K562 (cell line): Measurements from ENCODE around the gene UBFD1. TPM values are rescaled to one million over a fixed set of nuclear protein-coding genes. Genes with fewer than 3 reads are reported as not detected.

ENCODE experiments used
- ATF4 ChIP-seq: fragments of 450-650 bp; formaldehyde crosslinking; IDR thresholded peaks from 2 replicates; pipeline ENCODE4 v1.4.0; 2022; ENCODE audit warnings: mild to moderate bottlenecking, moderate library complexity
- BCOR ChIP-seq: fragments of 450-650 bp; IDR thresholded peaks from 2 replicates; pipeline ENCODE4 v1.6.1; 2016
- BHLHE40 ChIP-seq: IDR thresholded peaks from 2 replicates; pipeline ENCODE4 v1.6.1; 2011; ENCODE audit warnings: low read length, improper control_type of control experiment
- MXI1 ChIP-seq: IDR thresholded peaks from 2 replicates; pipeline ENCODE4 v1.6.1; 2011; ENCODE audit warnings: low read depth, mild to moderate bottlenecking, improper control_type of control experiment, low read length
- NELFE ChIP-seq: IDR thresholded peaks from 2 replicates; pipeline ENCODE4 v1.6.1; 2011; ENCODE audit warnings: mild to moderate bottlenecking; ENCODE audit not compliant: insufficient read depth, insufficient read length
- NFE2L1 ChIP-seq: fragments of 450-650 bp; IDR thresholded peaks from 2 replicates; pipeline ENCODE4 v1.6.1; 2016; ENCODE audit warnings: missing genetic modification characterization, low read depth, mild to moderate bottlenecking, missing compliant biosample characterization, moderate library complexity, borderline replicate concordance
- PATZ1 ChIP-seq: fragments of 250-450 bp; sonication (Bioruptor Pico); IDR thresholded peaks from 2 replicates; pipeline ENCODE4 v1.5.0; 2020; ENCODE audit warnings: mild to moderate bottlenecking, borderline replicate concordance
- PRDM10 ChIP-seq: fragments of 450-650 bp; IDR thresholded peaks from 2 replicates; pipeline ENCODE4 v1.6.1; 2018; ENCODE audit not compliant: partially characterized antibody
- RHOXF2B ChIP-seq: fragments of 250-450 bp; sonication (Bioruptor Pico); conservative IDR thresholded peaks from 2 replicates; pipeline ENCODE4 v1.5.1; 2021
- TFE3 ChIP-seq: fragments of 450-650 bp; formaldehyde crosslinking; IDR thresholded peaks from 2 replicates; pipeline ENCODE4 v1.4.0; 2020; ENCODE audit warnings: mild to moderate bottlenecking, mixed read lengths
- ZBTB2 ChIP-seq: fragments of 450-650 bp; IDR thresholded peaks from 2 replicates; pipeline ENCODE4 v1.6.1; 2016; ENCODE audit warnings: antibody characterized with exemption
- ZNF12 ChIP-seq: sonication (generic); formaldehyde crosslinking; IDR thresholded peaks from 2 replicates; pipeline ENCODE4 v1.4.0; 2020; ENCODE audit warnings: mild to moderate bottlenecking, missing genetic modification reagents
- ZNF696 ChIP-seq: fragments of 250-450 bp; sonication (Bioruptor Pico); conservative IDR thresholded peaks from 2 replicates; pipeline ENCODE4 v1.4.0; 2020; ENCODE audit warnings: mild to moderate bottlenecking, moderate library complexity
- polyA plus RNA-seq, 8 experiments: library from polyadenylated mRNA; depleted of rRNA in 4 of 8; stranded (reverse) in 5 of 8; unstranded in 3 of 8; fragments of >200 nt; fragmentation: Nextera tagmentation in 2 of 8; fragmentation: Illumina TruSeq in 1 of 8; extraction: Ambion mirVana in 2 of 8; extraction: Trizol in 1 of 8; gene quantifications; 2 replicates each; pipeline versions ENCODE4 v1.2.1 to v1.2.3, GENCODE V29; 2011 to 2014; ENCODE audit warnings: inconsistent platforms in 1 of 8, missing spikeins in 1 of 8
- total RNA-seq, 7 experiments: library from RNA; depleted of rRNA in 6 of 7; stranded (reverse); fragments of >200 nt in 6 of 7; fragmentation: Illumina TruSeq in 2 of 7; extraction: Trizol in 2 of 7; gene quantifications; 2 replicates each; pipeline versions ENCODE4 v1.2.1 to v1.2.3, GENCODE V29; 2011 to 2021; ENCODE audit warnings: low replicate concordance in 1 of 7

The UBFD1 gene
- total and polyA plus RNA-seq, 9 of the 15 experiments (the other 6 are each of a cell fraction or from before 2014, with no cell fraction given) = 10.7 to 66.2 (median 34.0) TPM

GRCh38 chr16:23556881-23557778 is at the start of gene UBFD1, which contains the start of gene EARS2 (continued):
- TF ChIP-seq PRDM10 = peak; percentile 40
- TF ChIP-seq ZNF696 = no peak
- TF ChIP-seq BHLHE40 = peak; percentile 55
- no peak for TF ChIP-seq TFE3 (CRISPR knock-in tag)
- TF ChIP-seq ATF4 (CRISPR knock-in tag) = no peak
- TF ChIP-seq NFE2L1 (tag) = no peak
- TF ChIP-seq NELFE = no peak
- peak; percentile 95 for TF ChIP-seq MXI1
- peak; percentile 100 for TF ChIP-seq BCOR
- no peak for TF ChIP-seq ZBTB2
- TF ChIP-seq RHOXF2B (CRISPR knock-in tag) = no peak
- no peak for TF ChIP-seq PATZ1 (CRISPR knock-in tag)
- no peak for TF ChIP-seq ZNF12
